Bronchus fibroblast of lung (primary cell): ENCODE data around the gene RHBDL2. TPM values are rescaled to one million over a fixed set of nuclear protein-coding genes. Genes with fewer than 3 reads are reported as not detected.

ENCODE experiments used
- total RNA-seq: library from RNA; depleted of rRNA; stranded (reverse); fragments of >200 nt; gene quantifications from 2 replicates; pipeline ENCODE4 v1.2.3, GENCODE V29; 2015

The RHBDL2 gene, protein sequence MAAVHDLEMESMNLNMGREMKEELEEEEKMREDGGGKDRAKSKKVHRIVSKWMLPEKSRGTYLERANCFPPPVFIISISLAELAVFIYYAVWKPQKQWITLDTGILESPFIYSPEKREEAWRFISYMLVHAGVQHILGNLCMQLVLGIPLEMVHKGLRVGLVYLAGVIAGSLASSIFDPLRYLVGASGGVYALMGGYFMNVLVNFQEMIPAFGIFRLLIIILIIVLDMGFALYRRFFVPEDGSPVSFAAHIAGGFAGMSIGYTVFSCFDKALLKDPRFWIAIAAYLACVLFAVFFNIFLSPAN
- total RNA-seq = not detected in 2 replicates

DNA sequence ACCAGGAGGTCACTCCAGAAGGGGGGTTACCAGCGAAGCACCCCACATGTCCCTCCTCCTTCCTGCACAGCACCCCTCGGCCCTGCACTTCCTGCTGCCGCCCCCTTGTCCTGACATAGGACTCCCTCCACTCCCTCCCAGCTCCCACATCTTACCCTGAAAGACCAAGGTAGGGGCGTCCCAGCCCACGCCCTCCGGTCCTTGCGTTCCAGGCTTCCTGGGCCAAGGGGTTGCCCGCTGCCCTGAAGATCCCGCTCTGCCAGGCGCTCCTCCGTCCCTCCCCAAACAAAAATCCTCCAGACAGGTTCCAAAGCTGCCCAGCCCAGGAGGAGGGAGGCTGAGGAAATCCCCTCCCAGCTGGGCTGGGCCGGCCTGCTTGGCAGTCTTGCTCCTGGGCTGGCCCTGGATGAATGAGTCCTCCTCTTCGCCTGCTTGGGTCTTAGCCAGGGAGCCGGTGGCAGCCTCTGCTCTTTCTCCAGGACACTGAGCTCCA lies at the start of gene RHBDL2:
TSS of gene RHBDL2 (minus strand) at position 304 of the 493 bp plus-strand sequence. CDS start 22,618 bp downstream, outside the sequence.

DNA sequence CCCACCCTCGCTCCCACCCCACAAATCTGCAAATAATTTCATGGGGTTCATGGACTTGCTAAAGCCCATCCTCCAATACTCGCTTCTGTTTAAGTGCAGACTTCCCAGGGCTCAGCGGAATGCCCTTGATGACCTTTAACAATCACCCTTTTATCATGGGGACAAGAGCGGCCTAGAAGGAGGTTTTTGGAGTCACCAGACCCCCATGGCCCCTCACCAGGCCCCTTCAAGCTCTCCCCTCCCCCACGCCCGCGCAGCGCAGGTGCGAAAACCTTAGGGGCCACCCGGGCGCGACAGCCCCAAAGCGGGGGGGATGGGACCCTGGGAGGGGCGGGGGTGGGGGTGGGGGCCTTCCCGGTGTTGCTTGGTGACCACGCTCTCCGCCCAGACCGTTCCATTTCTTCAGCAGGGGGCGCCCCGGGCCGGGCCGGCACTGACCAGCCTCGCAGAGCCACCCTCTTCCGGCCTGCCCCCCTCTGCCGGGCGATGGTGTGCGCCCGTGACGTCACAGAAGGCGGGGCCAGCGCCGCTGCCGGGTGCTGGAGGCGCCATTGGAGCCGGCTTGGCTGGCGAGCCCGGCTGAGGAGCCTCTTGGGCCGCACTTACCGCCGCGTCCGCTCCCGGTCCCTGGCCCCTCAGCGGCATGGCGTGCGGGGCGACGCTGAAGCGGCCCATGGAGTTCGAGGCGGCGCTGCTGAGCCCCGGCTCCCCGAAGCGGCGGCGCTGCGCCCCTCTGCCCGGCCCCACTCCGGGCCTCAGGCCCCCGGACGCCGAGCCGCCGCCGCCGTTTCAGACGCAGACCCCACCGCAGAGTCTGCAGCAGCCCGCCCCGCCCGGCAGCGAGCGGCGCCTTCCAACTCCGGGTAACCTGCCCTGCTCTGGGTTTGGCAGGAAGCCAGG lies 49.4 kb upstream of the RHBDL2 start, which contains the start of gene AKIRIN1:
TSS of gene AKIRIN1 (plus strand) at position 539 of the 900 bp plus-strand sequence. CDS start at position 644, 105 bp downstream.

DNA sequence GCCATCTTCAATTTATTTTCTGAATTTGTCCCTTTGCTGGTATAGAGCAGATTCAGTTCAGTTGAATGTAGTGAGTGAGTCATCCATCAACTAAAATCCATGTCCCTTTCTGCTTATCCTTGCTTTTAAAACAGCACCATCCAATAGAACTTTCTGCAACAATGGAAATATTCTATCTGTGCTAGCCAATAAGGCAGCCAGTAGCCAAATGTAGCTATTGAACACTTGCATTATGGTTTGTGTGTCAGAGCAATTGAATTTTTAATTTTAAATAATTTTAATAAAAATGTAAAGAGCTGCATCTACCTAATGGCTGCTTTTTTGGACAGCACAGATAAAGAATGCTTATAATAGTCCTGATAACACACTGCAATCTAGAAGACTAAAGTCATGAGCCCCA lies 60.1 kb downstream of the RHBDL2 start, which contains the start of gene GJA9:
TSS of gene GJA9 (minus strand) at position 101 of the 400 bp plus-strand sequence. CDS start 5,489 bp downstream, outside the sequence.

DNA sequence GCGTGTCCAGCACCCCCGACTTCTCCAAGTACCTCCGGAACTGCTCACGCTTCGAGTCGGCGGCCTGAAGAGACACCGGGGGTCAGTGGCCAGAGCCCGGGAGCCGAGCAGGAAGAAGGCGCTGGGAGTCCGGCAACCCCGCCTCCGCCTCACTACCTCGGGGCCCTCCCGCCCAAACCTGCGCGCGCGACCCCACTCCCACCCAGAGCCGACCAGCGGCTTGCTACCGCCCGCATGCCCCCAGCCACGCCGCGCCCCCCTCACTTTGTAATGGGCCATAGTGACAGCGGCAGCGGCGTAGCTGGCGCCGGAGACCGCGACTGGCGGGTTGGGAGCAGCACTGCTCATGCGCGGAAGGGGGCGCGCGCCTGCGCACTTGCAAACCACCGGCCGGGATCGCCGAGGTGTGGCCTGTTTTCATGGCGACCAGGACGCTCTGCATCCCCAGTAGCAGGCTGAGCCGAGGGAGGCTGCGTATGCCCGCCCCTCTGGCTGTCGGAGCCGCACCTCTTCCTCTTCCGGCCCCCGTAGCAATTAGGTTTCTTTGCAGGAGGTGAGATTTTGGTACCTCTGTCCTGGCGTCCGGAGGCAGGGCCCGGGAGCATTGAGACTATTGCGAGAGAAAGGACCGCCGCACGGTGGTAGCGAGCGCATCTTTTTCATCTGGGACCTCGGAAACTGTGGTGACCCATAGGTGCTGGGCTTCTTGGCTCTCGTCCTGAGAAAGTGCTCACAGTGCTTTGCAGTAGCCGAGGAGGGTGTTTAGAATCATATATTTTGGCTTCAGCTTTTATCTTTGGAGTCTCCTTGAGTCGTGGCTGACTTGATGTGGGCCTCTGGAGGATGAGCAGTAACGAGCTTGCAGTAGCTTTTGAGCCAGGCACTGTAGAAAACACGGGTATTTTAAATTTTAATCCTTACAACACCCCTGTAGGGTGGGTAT lies 68.3 kb downstream of the RHBDL2 start, which contains the start of gene MYCBP:
TSS of gene MYCBP (minus strand) at position 322 of the 943 bp plus-strand sequence. CDS start at position 279, 43 bp downstream.

DNA sequence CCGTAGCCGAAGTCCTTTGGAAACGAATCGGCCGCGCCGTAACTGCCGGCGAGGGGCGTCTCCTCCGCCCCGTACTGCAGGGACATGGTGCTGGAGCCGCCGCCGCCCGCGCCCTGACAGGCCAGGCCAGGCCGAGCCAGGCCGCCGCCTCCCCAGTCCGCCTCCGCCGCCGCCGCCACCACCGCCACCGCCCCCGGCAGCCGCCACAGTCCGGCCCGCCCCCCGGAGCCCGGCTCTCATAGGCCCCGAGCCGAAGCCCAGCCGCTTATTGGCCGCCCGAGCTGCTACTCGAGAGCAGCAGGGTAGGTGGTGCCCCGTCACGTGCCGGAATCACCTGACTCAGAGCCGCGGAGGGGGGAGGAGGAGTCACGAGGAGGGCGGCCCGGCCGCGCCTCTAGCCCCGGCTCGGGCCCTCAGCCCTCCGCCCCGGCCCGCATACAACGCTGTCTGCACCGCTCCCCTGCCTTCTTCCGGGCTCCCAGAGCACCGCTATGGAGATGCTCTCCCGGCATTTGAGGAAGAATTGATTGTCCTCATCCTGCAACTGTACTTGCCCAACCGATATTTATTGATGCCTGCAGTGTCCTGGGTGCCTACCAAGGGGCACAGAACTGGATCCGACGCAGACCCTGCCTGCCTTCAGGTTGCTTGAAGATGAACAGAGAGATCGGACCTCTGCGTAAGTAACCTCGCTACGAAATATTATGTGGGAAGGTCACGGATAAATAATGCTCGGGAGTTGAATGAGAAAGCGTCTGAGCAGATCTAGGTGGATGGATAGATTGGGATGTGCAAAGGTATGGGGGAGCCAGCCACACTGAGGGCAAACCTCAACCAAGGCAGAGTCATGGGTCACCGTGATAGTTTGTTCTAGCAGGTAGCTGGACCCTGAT lies 81.8 kb downstream of the RHBDL2 start, which contains the start of gene RRAGC:
TSS of gene RRAGC (minus strand) at position 212 of the 893 bp plus-strand sequence. CDS start at position 86, 126 bp downstream.

Other genes starting within 250 kb of the RHBDL2 start
- gene RRAGC, start 82.1 kb downstream of the RHBDL2 start, total RNA-seq = 4.6 and 5.2 TPM in 2 replicates
- 11.9 and 31.6 TPM in 2 replicates for gene MYCBP, start 68.5 kb downstream of the RHBDL2 start, total RNA-seq
- not detected in 2 replicates for gene GJA9, start 60.2 kb downstream of the RHBDL2 start, total RNA-seq
- gene AKIRIN1, start 49.4 kb upstream of the RHBDL2 start, total RNA-seq = 28.2 and 30.8 TPM in 2 replicates
- 489 and 631 TPM in 2 replicates for gene NDUFS5, start 84.5 kb upstream of the RHBDL2 start, total RNA-seq